SK-N-MC (cell line): ENCODE data around the gene CIAO1.

ENCODE experiments used
- DNase-seq: peaks from one replicate; pipeline ENCODE4 v3.0.0-alpha.2; 2011; ENCODE audit warnings: low read depth, low spot score
- H3K27ac ChIP-seq: fragments of 200-600 bp; sonication (generic); 2 replicates; pipeline ENCODE4 v1.5.1; 2016; ENCODE audit warnings: mixed run types
- H3K36me3 ChIP-seq: fragments of 200-600 bp; sonication (generic); 2 replicates; pipeline ENCODE4 v1.6.1; 2017; ENCODE audit warnings: antibody characterized with exemption, low read length, mixed read lengths; ENCODE audit not compliant: insufficient read depth
- H3K4me3 ChIP-seq: fragments of 200-600 bp; sonication (generic); 2 replicates; pipeline ENCODE4 v1.5.1; 2016
- H3K9ac ChIP-seq: fragments of 200-600 bp; sonication (generic); 2 replicates; pipeline ENCODE4 v1.8.0; 2017; ENCODE audit warnings: mixed run types, mixed read lengths; ENCODE audit not compliant: insufficient read length
- H3K9me3 ChIP-seq: fragments of 200-600 bp; sonication (generic); 2 replicates; pipeline ENCODE4 v1.6.1; 2017; ENCODE audit warnings: low read depth, mild to moderate bottlenecking, antibody characterized with exemption, low read length, moderate library complexity, mixed read lengths
- EZH2 ChIP-seq: fragments of 200-600 bp; sonication (generic); IDR thresholded peaks from one replicate; pipeline ENCODE4 v1.6.1; 2017; ENCODE audit warnings: antibody characterized with exemption
- FOXP2 ChIP-seq: optimal IDR thresholded peaks from 2 replicates; pipeline ENCODE3; 2011; ENCODE audit warnings: mild to moderate bottlenecking, moderate library complexity; ENCODE audit not compliant: insufficient read depth; ENCODE audit errors: extremely low read length, control extremely low read depth
- POLR2AphosphoS5 ChIP-seq: IDR thresholded peaks from 2 replicates; pipeline ENCODE4 v1.6.1; 2012; ENCODE audit warnings: mild to moderate bottlenecking, low read depth, low read length, borderline replicate concordance

The CIAO1 gene

DNA sequence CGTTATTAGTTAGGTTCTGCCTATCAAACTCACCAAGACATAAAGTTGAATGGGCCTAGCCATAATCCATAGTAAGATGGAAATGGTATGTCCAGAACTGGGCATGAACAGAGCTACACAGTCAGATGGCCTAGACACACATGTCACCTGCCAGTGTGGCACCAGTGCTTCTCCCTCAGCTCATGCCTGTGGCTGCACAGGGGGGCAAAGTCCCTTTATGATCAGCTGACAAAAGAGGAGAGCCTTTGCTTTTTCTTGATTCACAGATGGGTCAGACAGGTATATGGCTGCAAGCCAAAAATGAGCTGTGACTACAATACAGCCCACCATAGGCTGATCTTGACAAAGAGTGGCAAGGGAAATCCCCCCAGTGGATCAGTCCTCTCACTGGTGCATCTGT lies 29.1 kb upstream of the CIAO1 start:
- H3K9me3 ChIP-seq, result no peaks in the 10 kb centered on the region
- no peaks in the 10 kb centered on the region for H3K36me3 ChIP-seq
- no peak for DNase-seq
- H3K9ac ChIP-seq, result no peak overlapping the region
- TF ChIP-seq EZH2, result no peak
- TF ChIP-seq POLR2AphosphoS5, result no peak
- TF ChIP-seq FOXP2, result no peak
- no peak overlapping the region for H3K4me3 ChIP-seq
- no peak overlapping the region for H3K27ac ChIP-seq

DNA sequence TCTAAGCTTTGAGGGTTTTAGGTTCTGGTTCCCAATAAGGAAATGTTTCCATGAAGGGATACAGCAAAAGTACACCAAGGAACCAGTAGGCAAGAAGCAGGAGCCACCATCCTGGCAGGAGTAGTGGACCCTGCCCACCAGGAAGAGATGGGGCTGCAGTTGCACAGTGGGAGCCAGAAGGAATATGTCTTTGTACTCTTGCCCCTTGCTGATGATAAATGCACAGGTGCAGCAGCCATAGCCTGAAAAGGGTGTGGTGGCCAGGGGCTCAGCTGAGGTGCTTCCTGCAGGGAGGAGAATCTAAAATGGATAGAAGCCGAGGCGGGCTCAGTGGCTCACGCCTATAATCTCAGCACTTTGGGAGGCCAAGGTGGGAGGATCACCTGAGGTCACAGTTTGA lies 27.8 kb upstream of the CIAO1 start:
- Histone ChIP-seq H3K4me3 (no peak overlapping the region), H3K36me3 (no peaks in the 10 kb centered on the region), H3K9me3 (no peaks in the 10 kb centered on the region), H3K9ac (no peak overlapping the region), H3K27ac (no peak overlapping the region)
- DNase-seq, result no peak
- TF ChIP-seq FOXP2 (no peak), POLR2AphosphoS5 (no peak), EZH2 (no peak)

- Histone ChIP-seq H3K9ac (no peak overlapping the region), H3K36me3 (no peaks in the 10 kb centered on the region), H3K4me3 (no peak overlapping the region), H3K27ac (no peak overlapping the region), H3K9me3 (no peaks in the 10 kb centered on the region)
- no peak for DNase-seq
- TF ChIP-seq FOXP2 (no peak), EZH2 (no peak), POLR2AphosphoS5 (no peak)
Measured at GRCh38 chr2:96239091-96239490, 26.9 kb upstream of the CIAO1 start.

DNA sequence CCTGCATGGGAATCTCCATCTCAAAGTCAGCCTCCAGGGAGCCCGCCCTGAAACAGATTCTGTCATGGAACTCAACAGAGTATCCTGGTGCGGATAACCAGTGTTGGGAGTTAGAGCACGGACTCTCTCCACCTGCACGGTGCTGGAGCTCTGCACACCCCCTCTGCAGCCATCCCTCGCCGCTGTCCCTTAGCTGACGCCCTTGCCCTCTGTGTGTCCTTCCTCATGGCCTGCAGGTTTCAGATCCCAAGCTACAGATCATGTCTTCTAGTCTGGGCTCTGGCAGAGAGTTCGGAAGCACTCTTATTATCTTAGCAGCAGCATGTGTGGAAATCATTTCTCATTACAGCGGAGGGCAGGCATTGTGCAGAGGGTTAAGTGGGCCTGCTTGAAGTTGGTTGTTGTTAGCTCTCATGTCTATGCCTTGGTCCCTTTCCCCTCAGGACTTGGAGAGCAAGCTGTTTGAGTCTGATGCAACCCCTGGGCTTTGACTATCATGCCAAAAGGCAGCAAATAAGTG lies 26.2 kb upstream of the CIAO1 start:
- H3K9ac ChIP-seq, result no peak overlapping the region
- TF ChIP-seq FOXP2 (no peak), POLR2AphosphoS5 (no peak), EZH2 (no peak)
- no peak overlapping the region for H3K27ac ChIP-seq
- no peaks in the 10 kb centered on the region for H3K36me3 ChIP-seq
- no peak for DNase-seq
- H3K4me3 ChIP-seq, result no peak overlapping the region
- no peaks in the 10 kb centered on the region for H3K9me3 ChIP-seq

DNA sequence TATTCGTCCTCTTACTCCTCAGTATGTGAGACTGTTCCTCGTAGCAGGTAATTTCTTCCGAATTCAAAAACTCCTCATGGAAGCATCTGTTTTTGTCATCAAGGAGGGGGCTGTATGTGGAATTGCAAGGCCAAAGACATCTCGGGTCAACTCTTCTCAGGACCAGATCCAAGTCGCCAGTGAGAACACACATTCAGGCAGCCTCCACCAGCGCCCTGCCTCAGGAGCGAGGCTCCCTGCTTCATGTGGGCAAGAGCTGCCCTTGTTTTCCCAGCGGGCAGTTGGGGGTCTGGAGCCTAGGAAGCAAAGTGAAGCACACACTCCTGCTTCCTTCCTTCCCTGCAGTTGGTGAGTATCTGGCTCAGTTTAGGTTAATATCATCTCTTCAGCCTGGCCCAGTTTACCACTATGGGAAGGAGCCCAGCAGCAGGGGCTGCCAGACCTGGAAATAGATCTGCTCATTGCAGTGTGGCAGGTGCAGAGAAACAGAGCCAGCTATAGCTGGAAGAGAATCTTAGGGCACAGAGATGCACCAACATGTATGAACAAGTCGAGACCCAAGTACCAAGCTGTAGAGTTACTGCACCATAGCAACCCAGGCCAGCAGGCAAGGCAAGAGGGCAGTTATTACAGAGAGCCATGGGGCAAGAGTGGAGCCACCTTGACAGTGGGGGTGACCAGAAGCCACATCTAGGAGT lies 25.5 kb upstream of the CIAO1 start:
- Histone ChIP-seq H3K9me3 (no peaks in the 10 kb centered on the region), H3K4me3 (no peak overlapping the region), H3K27ac (no peak overlapping the region), H3K9ac (no peak overlapping the region), H3K36me3 (no peaks in the 10 kb centered on the region)
- no peak for TF ChIP-seq EZH2
- TF ChIP-seq FOXP2, result no peak
- no peak for TF ChIP-seq POLR2AphosphoS5
- DNase-seq, result no peak

GRCh38 chr2:96241227-96241626 lies 24.8 kb upstream of the CIAO1 start:
- H3K27ac ChIP-seq, result no peak overlapping the region
- no peak for DNase-seq
- TF ChIP-seq EZH2 (no peak), FOXP2 (no peak), POLR2AphosphoS5 (no peak)
- H3K4me3 ChIP-seq, result no peak overlapping the region
- H3K9me3 ChIP-seq, result no peaks in the 10 kb centered on the region
- no peak overlapping the region for H3K9ac ChIP-seq
- no peaks in the 10 kb centered on the region for H3K36me3 ChIP-seq

DNA sequence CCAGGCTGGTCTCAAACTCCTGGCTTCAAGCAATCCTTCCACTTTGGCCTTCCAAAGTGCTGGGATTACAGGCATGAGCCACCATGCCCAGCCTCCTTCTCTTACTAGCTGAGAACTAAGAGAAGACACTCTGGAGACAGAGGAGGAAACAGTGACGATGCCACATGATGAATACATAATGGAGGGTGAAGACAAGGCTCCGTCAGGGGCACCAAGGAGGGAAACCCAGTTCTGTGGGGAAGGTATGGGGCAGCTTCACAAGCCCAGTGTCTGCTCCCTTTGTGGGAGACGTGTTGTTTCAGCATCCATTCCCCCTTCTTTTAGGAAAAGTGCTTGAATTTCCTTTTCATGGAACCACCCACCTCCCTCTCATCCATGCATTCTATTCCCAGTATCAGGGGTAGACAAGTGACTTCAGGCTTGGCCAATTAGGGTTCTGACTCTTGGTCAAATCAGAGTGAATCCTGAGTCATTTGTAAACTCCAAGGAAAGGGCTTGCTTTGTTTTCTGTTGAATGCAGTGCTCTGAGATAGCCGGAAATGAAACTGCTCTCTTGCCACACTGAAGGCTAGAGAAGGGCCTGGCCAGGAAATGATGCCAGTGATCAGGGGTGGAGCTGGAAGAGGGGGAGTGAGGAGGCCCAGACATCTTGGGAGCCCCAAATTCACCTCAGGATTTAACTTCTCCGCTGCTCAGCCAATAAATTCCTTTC lies 24.0 kb upstream of the CIAO1 start:
- H3K4me3 ChIP-seq, result no peak overlapping the region
- no peak for DNase-seq
- H3K9ac ChIP-seq, result no peak overlapping the region

DNA sequence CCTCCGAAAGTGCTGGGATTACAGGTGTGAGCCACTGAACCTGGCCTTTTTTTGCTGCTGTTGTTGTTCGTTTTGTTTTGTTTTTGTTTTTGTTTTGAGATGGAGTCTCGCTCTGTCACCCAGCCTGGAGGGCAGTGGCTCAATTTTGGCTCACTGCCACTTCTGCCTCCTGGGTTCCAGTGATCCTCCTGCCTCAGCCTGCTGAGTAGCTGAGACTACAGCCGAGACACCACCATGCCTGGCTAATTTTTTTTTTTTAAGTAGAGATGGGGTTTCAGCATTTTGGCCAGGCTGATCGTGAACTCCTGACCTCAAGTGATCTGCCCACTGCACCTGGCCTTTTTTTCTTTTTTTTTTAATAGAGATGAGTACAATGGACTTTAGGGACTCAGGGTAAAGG lies 22.2 kb upstream of the CIAO1 start:
- no peak for DNase-seq
- no peak overlapping the region for H3K4me3 ChIP-seq
- H3K9ac ChIP-seq, result no peak overlapping the region
- no peaks in the 10 kb centered on the region for H3K9me3 ChIP-seq
- TF ChIP-seq FOXP2, result no peak
- TF ChIP-seq POLR2AphosphoS5, result no peak
- no peak for TF ChIP-seq EZH2
- H3K36me3 ChIP-seq, result no peaks in the 10 kb centered on the region
- no peak overlapping the region for H3K27ac ChIP-seq

More for the DNA sequence above, 24.0 kb upstream of the CIAO1 start:
- Histone ChIP-seq H3K36me3 (no peaks in the 10 kb centered on the region), H3K27ac (no peak overlapping the region), H3K9me3 (no peaks in the 10 kb centered on the region)
- no peak for TF ChIP-seq FOXP2
- TF ChIP-seq POLR2AphosphoS5, result no peak
- no peak for TF ChIP-seq EZH2
